Mucosa of rectum (tissue), 2 donors: ENCODE measurements around the gene LRP2.

Source experiments
- H3K27ac ChIP-seq, 2 donors: one replicate each; pipeline ENCODE4 v1.7.0; 2013; ENCODE audit warnings: inconsistent platforms in 2 of 2, low read depth in 2 of 2, low read length in 2 of 2
- H3K27me3 ChIP-seq, 2 donors: one replicate each; pipeline ENCODE4 v1.7.0; 2013; ENCODE audit warnings: low read length in 2 of 2; ENCODE audit not compliant: control insufficient read depth in 2 of 2, insufficient read depth in 2 of 2
- H3K36me3 ChIP-seq, 2 donors: one replicate each; pipeline ENCODE4 v1.7.0; 2013; ENCODE audit warnings: low read length in 2 of 2; ENCODE audit not compliant: control insufficient read depth in 2 of 2, insufficient read depth in 2 of 2
- H3K4me1 ChIP-seq, 2 donors: one replicate each; pipeline ENCODE4 v1.7.0; 2013; ENCODE audit warnings: low read length in 2 of 2, mild to moderate bottlenecking in 1 of 2; ENCODE audit not compliant: control insufficient read depth in 2 of 2, insufficient read depth in 2 of 2
- H3K4me3 ChIP-seq, 2 donors: one replicate each; pipeline ENCODE4 v1.7.0; 2013; ENCODE audit warnings: low read length in 2 of 2
- H3K9ac ChIP-seq, 2 donors: one replicate each; pipeline ENCODE4 v1.7.0; 2013; ENCODE audit warnings: low read length in 2 of 2, low read depth in 1 of 2, mild to moderate bottlenecking in 1 of 2
- H3K9me3 ChIP-seq, 2 donors: one replicate each; pipeline ENCODE4 v1.7.0; 2013; ENCODE audit warnings: low read length in 2 of 2; ENCODE audit not compliant: control insufficient read depth in 2 of 2
- donor health status: healthy.
- donor health status: Normal muscosa, but diverticular disease.

The LRP2 gene

GRCh38 chr2:169222665-169223064, 139.7 kb downstream of the LRP2 start:
- Histone ChIP-seq H3K4me1 (no peaks in the 10 kb centered on the region), H3K27ac (no peak overlapping the region), H3K9ac (no peak overlapping the region), H3K4me3 (no peak overlapping the region), H3K27me3 (no peaks in the 10 kb centered on the region), H3K36me3 (no peaks in the 10 kb centered on the region), H3K9me3 (no peaks in the 10 kb centered on the region)

- H3K27me3 ChIP-seq = no peaks in the 10 kb centered on the region
- no peak overlapping the region for H3K9ac ChIP-seq
- H3K36me3 ChIP-seq = no peaks in the 10 kb centered on the region
- no peaks in the 10 kb centered on the region for H3K4me1 ChIP-seq
- H3K9me3 ChIP-seq = no peaks in the 10 kb centered on the region
- H3K4me3 ChIP-seq = no peak overlapping the region
- no peak overlapping the region for H3K27ac ChIP-seq
Observed at GRCh38 chr2:169221745-169222369, 140.5 kb downstream of the LRP2 start.

GRCh38 chr2:169210917-169211316, 151.4 kb downstream of the LRP2 start:
- H3K9ac ChIP-seq = no peak overlapping the region
- no peaks in the 10 kb centered on the region for H3K27me3 ChIP-seq
- H3K36me3 ChIP-seq = no peaks in the 10 kb centered on the region
- no peak overlapping the region for H3K4me3 ChIP-seq
- H3K27ac ChIP-seq = no peak overlapping the region
- H3K9me3 ChIP-seq = no peaks in the 10 kb centered on the region
- H3K4me1 ChIP-seq = no peaks in the 10 kb centered on the region

- Histone ChIP-seq H3K36me3 (no peaks in the 10 kb centered on the region), H3K9ac (no peak overlapping the region), H3K4me3 (no peak overlapping the region), H3K27me3 (no peaks in the 10 kb centered on the region), H3K27ac (no peak overlapping the region), H3K4me1 (no peaks in the 10 kb centered on the region), H3K9me3 (no peaks in the 10 kb centered on the region)
Observed at GRCh38 chr2:169208026-169208425, 154.3 kb downstream of the LRP2 start.

GRCh38 chr2:169205176-169205575, 157.2 kb downstream of the LRP2 start:
- Histone ChIP-seq H3K4me3 (no peak overlapping the region), H3K36me3 (no peaks in the 10 kb centered on the region), H3K4me1 (no peaks in the 10 kb centered on the region), H3K9ac (no peak overlapping the region), H3K9me3 (no peaks in the 10 kb centered on the region), H3K27me3 (no peaks in the 10 kb centered on the region), H3K27ac (no peak overlapping the region)

- Histone ChIP-seq H3K4me1 (no peaks in the 10 kb centered on the region), H3K9me3 (no peaks in the 10 kb centered on the region), H3K36me3 (no peaks in the 10 kb centered on the region), H3K4me3 (no peak overlapping the region), H3K9ac (no peak overlapping the region), H3K27ac (no peak overlapping the region), H3K27me3 (no peaks in the 10 kb centered on the region)
Observed at GRCh38 chr2:169203952-169204351, 158.4 kb downstream of the LRP2 start.

- no peaks in the 10 kb centered on the region for H3K36me3 ChIP-seq
- no peaks in the 10 kb centered on the region for H3K4me1 ChIP-seq
Observed at GRCh38 chr2:169200756-169201155, 161.6 kb downstream of the LRP2 start.

GRCh38 chr2:169193618-169194017, 168.7 kb downstream of the LRP2 start:
- Histone ChIP-seq H3K4me3 (no peak overlapping the region), H3K4me1 (no peaks in the 10 kb centered on the region), H3K27me3 (no peaks in the 10 kb centered on the region), H3K9me3 (no peaks in the 10 kb centered on the region), H3K36me3 (no peaks in the 10 kb centered on the region), H3K27ac (no peak overlapping the region), H3K9ac (no peak overlapping the region)

More at GRCh38 chr2:169200756-169201155, 161.6 kb downstream of the LRP2 start:
- Histone ChIP-seq H3K9me3 (no peaks in the 10 kb centered on the region), H3K9ac (no peak overlapping the region), H3K27me3 (no peaks in the 10 kb centered on the region), H3K27ac (no peak overlapping the region), H3K4me3 (no peak overlapping the region)

GRCh38 chr2:169190197-169190775, 172.0 kb downstream of the LRP2 start:
- Histone ChIP-seq H3K9ac (no peak overlapping the region), H3K27ac (no peak overlapping the region), H3K4me1 (no peaks in the 10 kb centered on the region), H3K4me3 (no peak overlapping the region), H3K27me3 (no peaks in the 10 kb centered on the region), H3K9me3 (no peaks in the 10 kb centered on the region), H3K36me3 (no peaks in the 10 kb centered on the region)

- Histone ChIP-seq H3K4me1 (no peaks in the 10 kb centered on the region), H3K27ac (no peak overlapping the region), H3K9me3 (no peaks in the 10 kb centered on the region), H3K4me3 (no peak overlapping the region), H3K27me3 (no peaks in the 10 kb centered on the region), H3K9ac (no peak overlapping the region), H3K36me3 (no peaks in the 10 kb centered on the region)
Observed at GRCh38 chr2:169189132-169189531, 173.2 kb downstream of the LRP2 start.
